Activated CD4-positive, CD25-positive, alpha-beta regulatory T cell treated with anti-CD3 and anti-CD28 coated beads, Interleukin-2, amount 50 U/mL, for 24 hours (primary cell): ENCODE results near the gene AEN.

Source experiments
- ATAC-seq, 2 donors: fragments of 150-1000 bp; cut with Tn5 transposase; one replicate each; pipeline ENCODE4 v1.10.0; 2021; ENCODE audit warnings: mild to moderate bottlenecking in 1 of 2, moderate library complexity in 1 of 2

Gene AEN

GRCh38 chr15:88651136-88651732 lies 30.1 kb downstream of the AEN start:
- no peak for ATAC-seq

GRCh38 chr15:88651971-88652370 lies 30.8 kb downstream of the AEN start:
- no peak for ATAC-seq

GRCh38 chr15:88652456-88653199 lies 31.5 kb downstream of the AEN start:
- ATAC-seq, result no peak

- ATAC-seq, result no peak
These were observed 32.3 kb downstream of the AEN start for GRCh38 chr15:88653200-88654064.

GRCh38 chr15:88654430-88655102 lies 33.4 kb downstream of the AEN start:
- no peak for ATAC-seq

- no peak for ATAC-seq
These were observed 34.0 kb downstream of the AEN start for GRCh38 chr15:88655103-88655553.

- ATAC-seq, result no peak
These were observed 34.8 kb downstream of the AEN start for GRCh38 chr15:88655800-88656488.

GRCh38 chr15:88656760-88657221 lies 35.7 kb downstream of the AEN start:
- peak; percentile 42 to 58 for ATAC-seq

GRCh38 chr15:88657326-88658069 lies 36.4 kb downstream of the AEN start:
- ATAC-seq, result peak in 1 of 2 donors; percentile 27

- no peak for ATAC-seq
These were observed 37.2 kb downstream of the AEN start for GRCh38 chr15:88658070-88658965.

- peak; percentile 61 to 62 for ATAC-seq
These were observed 38.1 kb downstream of the AEN start for GRCh38 chr15:88658972-88659931.

GRCh38 chr15:88661041-88661700 lies 40.0 kb downstream of the AEN start:
- ATAC-seq, result no peak

GRCh38 chr15:88661761-88662556 lies 40.8 kb downstream of the AEN start:
- ATAC-seq, result no peak

GRCh38 chr15:88663141-88663621 lies 42.0 kb downstream of the AEN start:
- ATAC-seq, result no peak

GRCh38 chr15:88664151-88664778 lies 43.1 kb downstream of the AEN start:
- peak; percentile 77 to 82 for ATAC-seq

- ATAC-seq, result no peak
These were observed 53.5 kb downstream of the AEN start for GRCh38 chr15:88674661-88675060.

- ATAC-seq, result no peak
These were observed 57.6 kb downstream of the AEN start for GRCh38 chr15:88678755-88679154.
